HEK293 (cell line): ENCODE measurements around the gene FSTL3.

ENCODE experiments used
- REST ChIP-seq: fragments of 450-650 bp; formaldehyde crosslinking; IDR thresholded peaks from 2 replicates; pipeline ENCODE4 v1.5.1; 2016; ENCODE audit warnings: missing biosample characterization, missing genetic modification characterization
- ZBTB44 ChIP-seq: fragments of 450-650 bp; IDR thresholded peaks from 2 replicates; pipeline ENCODE4 v1.5.1; 2018; ENCODE audit warnings: missing biosample characterization, mild to moderate bottlenecking, missing genetic modification characterization
- ZBTB6 ChIP-seq: fragments of 450-650 bp; formaldehyde crosslinking; IDR thresholded peaks from 2 replicates; pipeline ENCODE4 v1.5.1; 2017; ENCODE audit warnings: missing biosample characterization, missing genetic modification characterization
- ZSCAN16 ChIP-seq: fragments of 450-650 bp; formaldehyde crosslinking; IDR thresholded peaks from 2 replicates; pipeline ENCODE4 v1.5.1; 2016; ENCODE audit warnings: missing biosample characterization, missing genetic modification characterization
- TF ChIP-seq, protein P1 (sequence below): fragments of 450-650 bp; formaldehyde crosslinking; IDR thresholded peaks from 2 replicates; pipeline ENCODE4 v1.5.1; 2016; ENCODE audit warnings: missing biosample characterization, missing genetic modification characterization

DNA sequence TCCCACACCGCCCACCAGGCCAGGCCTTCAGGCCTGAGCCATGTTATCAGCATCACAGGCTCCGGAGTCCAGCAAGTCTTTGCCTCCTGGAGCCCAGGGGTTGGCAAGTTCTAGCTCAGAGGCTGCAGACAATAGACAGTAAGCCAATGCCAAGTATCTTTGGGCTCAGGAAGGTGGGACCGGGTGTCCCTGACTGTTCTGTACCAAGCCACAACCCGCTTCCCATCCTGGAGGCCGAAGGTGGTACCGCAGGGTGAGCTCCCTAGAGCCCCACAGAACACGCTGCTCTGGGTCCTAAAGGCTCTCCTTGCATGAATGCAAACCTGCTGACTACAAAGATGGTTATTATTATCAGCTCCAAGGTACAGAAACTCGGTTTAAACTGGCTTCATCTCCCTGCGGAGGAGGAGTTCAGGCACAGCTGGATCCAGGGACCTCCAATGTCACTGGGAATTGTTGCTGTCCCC lies 5.5 kb upstream of the FSTL3 start:
- TF ChIP-seq REST (tag by site-specific recombination) (no peak), ZSCAN16 (tag by site-specific recombination) (no peak), ZBTB44 (tag by site-specific recombination) (no peak), ZBTB6 (tag by site-specific recombination) (no peak)
- TF ChIP-seq, protein P1, sequence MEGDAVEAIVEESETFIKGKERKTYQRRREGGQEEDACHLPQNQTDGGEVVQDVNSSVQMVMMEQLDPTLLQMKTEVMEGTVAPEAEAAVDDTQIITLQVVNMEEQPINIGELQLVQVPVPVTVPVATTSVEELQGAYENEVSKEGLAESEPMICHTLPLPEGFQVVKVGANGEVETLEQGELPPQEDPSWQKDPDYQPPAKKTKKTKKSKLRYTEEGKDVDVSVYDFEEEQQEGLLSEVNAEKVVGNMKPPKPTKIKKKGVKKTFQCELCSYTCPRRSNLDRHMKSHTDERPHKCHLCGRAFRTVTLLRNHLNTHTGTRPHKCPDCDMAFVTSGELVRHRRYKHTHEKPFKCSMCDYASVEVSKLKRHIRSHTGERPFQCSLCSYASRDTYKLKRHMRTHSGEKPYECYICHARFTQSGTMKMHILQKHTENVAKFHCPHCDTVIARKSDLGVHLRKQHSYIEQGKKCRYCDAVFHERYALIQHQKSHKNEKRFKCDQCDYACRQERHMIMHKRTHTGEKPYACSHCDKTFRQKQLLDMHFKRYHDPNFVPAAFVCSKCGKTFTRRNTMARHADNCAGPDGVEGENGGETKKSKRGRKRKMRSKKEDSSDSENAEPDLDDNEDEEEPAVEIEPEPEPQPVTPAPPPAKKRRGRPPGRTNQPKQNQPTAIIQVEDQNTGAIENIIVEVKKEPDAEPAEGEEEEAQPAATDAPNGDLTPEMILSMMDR (tag by site-specific recombination), result no peak
